Nephron progenitor cell (in vitro differentiated cells): ENCODE results near the gene GUK1.

Experiments
- DNase-seq: peaks from one replicate; pipeline ENCODE4 v3.0.0; 2021
- H3K27ac Mint-ChIP-seq: 2 replicates; pipeline ENCODE4 v1.8.0; 2021; ENCODE audit warnings: mild to moderate bottlenecking, moderate library complexity, mixed read lengths
- H3K27me3 Mint-ChIP-seq: 2 replicates; pipeline ENCODE4 v1.8.0; 2021; ENCODE audit warnings: mild to moderate bottlenecking, low read depth, mixed read lengths; ENCODE audit not compliant: poor library complexity
- H3K36me3 Mint-ChIP-seq: 2 replicates; pipeline ENCODE4 v1.8.0; 2021; ENCODE audit warnings: low read depth, mixed read lengths
- H3K4me1 Mint-ChIP-seq: 2 replicates; pipeline ENCODE4 v1.8.0; 2021; ENCODE audit warnings: mixed read lengths
- H3K4me3 Mint-ChIP-seq: 2 replicates; pipeline ENCODE4 v1.8.0; 2021; ENCODE audit warnings: mild to moderate bottlenecking, moderate library complexity, mixed read lengths
- H3K9me3 Mint-ChIP-seq: 2 replicates; pipeline ENCODE4 v1.8.0; 2021; ENCODE audit warnings: mild to moderate bottlenecking, moderate library complexity, mixed read lengths
- CTCF ChIP-seq: fragments of 200-600 bp; sonication (generic); IDR thresholded peaks from 2 replicates; pipeline ENCODE4 v1.5.0; 2021; ENCODE audit warnings: antibody characterized with exemption

Gene GUK1

GRCh38 chr1:228176461-228177182 lies 36.5 kb downstream of the GUK1 start:
- DNase-seq: no peak
- no peak overlapping the region for H3K4me3 Mint-ChIP-seq
- peaks cover 3% of the 10 kb centered on the region for H3K27me3 Mint-ChIP-seq
- H3K9me3 Mint-ChIP-seq: no peaks in the 10 kb centered on the region
- TF ChIP-seq CTCF: no peak
- no peaks in the 10 kb centered on the region for H3K36me3 Mint-ChIP-seq
- H3K27ac Mint-ChIP-seq: no peak overlapping the region
- no peaks in the 10 kb centered on the region for H3K4me1 Mint-ChIP-seq

- Mint-ChIP-seq H3K27me3 (peaks cover 3% of the 10 kb centered on the region), H3K36me3 (no peaks in the 10 kb centered on the region)
- DNase-seq: no peak
Observed at GRCh38 chr1:228177183-228177475, 37.0 kb downstream of the GUK1 start.

GRCh38 chr1:228177721-228178710 lies 37.9 kb downstream of the GUK1 start:
- DNase-seq: no peak
- Mint-ChIP-seq H3K9me3 (no peaks in the 10 kb centered on the region), H3K4me1 (no peaks in the 10 kb centered on the region), H3K4me3 (no peak overlapping the region), H3K36me3 (no peaks in the 10 kb centered on the region), H3K27ac (peak overlapping the region; percentile 82), H3K27me3 (peaks cover 3% of the 10 kb centered on the region)
- TF ChIP-seq CTCF: no peak

More at GRCh38 chr1:228177183-228177475, 37.0 kb downstream of the GUK1 start:
- TF ChIP-seq CTCF: no peak
- Mint-ChIP-seq H3K27ac (no peak overlapping the region), H3K9me3 (no peaks in the 10 kb centered on the region), H3K4me1 (no peaks in the 10 kb centered on the region), H3K4me3 (no peak overlapping the region)

GRCh38 chr1:228178737-228179684 lies 38.9 kb downstream of the GUK1 start:
- H3K27ac Mint-ChIP-seq: peak overlapping the region; percentile 82
- no peak overlapping the region for H3K4me3 Mint-ChIP-seq
- H3K9me3 Mint-ChIP-seq: no peaks in the 10 kb centered on the region
- no peak for TF ChIP-seq CTCF
- H3K4me1 Mint-ChIP-seq: peaks cover 4% of the 10 kb centered on the region
- DNase-seq: no peak
- H3K36me3 Mint-ChIP-seq: no peaks in the 10 kb centered on the region
- H3K27me3 Mint-ChIP-seq: peaks cover 3% of the 10 kb centered on the region

- Mint-ChIP-seq H3K4me1 (peaks cover 11% of the 10 kb centered on the region), H3K4me3 (no peak overlapping the region), H3K36me3 (no peaks in the 10 kb centered on the region), H3K27me3 (peaks cover 3% of the 10 kb centered on the region), H3K27ac (no peak overlapping the region), H3K9me3 (no peaks in the 10 kb centered on the region)
- DNase-seq: no peak
- peak; percentile 10 for TF ChIP-seq CTCF
Observed at GRCh38 chr1:228180271-228180958, 40.3 kb downstream of the GUK1 start.
